ENCODE data around the gene FABP6.

- TF ChIP-seq CTCF (IDR thresholded peaks at IDR 0.05): no peak
- TF ChIP-seq POLR2A (IDR thresholded peaks at IDR 0.05): no peak
Observed at GRCh38 chr5:160259341-160259740, 30.0 kb downstream of the FABP6 start.

Data from testis (tissue), 2 donors.